ENCODE data around the gene MME. TPM values are rescaled to one million over a fixed set of nuclear protein-coding genes. Genes with fewer than 3 reads are reported as not detected.

Gene MME
- total and polyA plus RNA-seq, 3 donors from 2014 or later: 5.4 to 6.3 (median 5.5) TPM

- no peak overlapping the region for H3K4me3 ChIP-seq
- H3K9me3 ChIP-seq: no peaks in the 10 kb centered on the region
- WGBS, 2 donors: 77 to 86% methylated on average over 2 of the region's 2 CpGs
- intact Hi-C loops (cut with DNase I; ENCODE audit: low total_unique reads): no loop called here
- H3K4me1 ChIP-seq: no peaks in the 10 kb centered on the region
- DNase-seq: no peak
- no peaks in the 10 kb centered on the region for H3K27me3 ChIP-seq
- no peak for TF ChIP-seq POLR2A (IDR thresholded peaks at IDR 0.05)
- TF ChIP-seq CTCF (IDR thresholded peaks at IDR 0.05): no peak
- H3K36me3 ChIP-seq (ENCODE audit: low read depth, missing control alignments): no peaks in the 10 kb centered on the region
- no peak overlapping the region for H3K27ac ChIP-seq
Observed at GRCh38 chr3:155052470-155052869, 27.6 kb upstream of the MME start.

- H3K4me3 ChIP-seq: no peak overlapping the region
- H3K36me3 ChIP-seq (ENCODE audit: low read depth, missing control alignments): no peaks in the 10 kb centered on the region
- intact Hi-C loops (cut with DNase I; ENCODE audit: low total_unique reads): no loop called here
- H3K27ac ChIP-seq: no peak overlapping the region
- no peak for TF ChIP-seq POLR2A (IDR thresholded peaks at IDR 0.05)
- no peak for TF ChIP-seq CTCF (IDR thresholded peaks at IDR 0.05)
- WGBS, 2 donors: 71 to 83% methylated on average over 1 of the region's 1 CpG
- no peak for DNase-seq
- H3K4me1 ChIP-seq: no peaks in the 10 kb centered on the region
- no peaks in the 10 kb centered on the region for H3K9me3 ChIP-seq
- H3K27me3 ChIP-seq: no peaks in the 10 kb centered on the region
Observed at GRCh38 chr3:155053756-155054155, 26.4 kb upstream of the MME start.

GRCh38 chr3:155064920-155065319, 15.2 kb upstream of the MME start:
- H3K4me3 ChIP-seq: no peak overlapping the region
- intact Hi-C loops (cut with DNase I; ENCODE audit: low total_unique reads): no loop called here
- WGBS, 2 donors: 60 to 75% methylated on average over 1 of the region's 1 CpG
- TF ChIP-seq CTCF (IDR thresholded peaks at IDR 0.05): no peak
- TF ChIP-seq POLR2A (IDR thresholded peaks at IDR 0.05): no peak
- no peaks in the 10 kb centered on the region for H3K27me3 ChIP-seq
- no peaks in the 10 kb centered on the region for H3K9me3 ChIP-seq
- no peak overlapping the region for H3K27ac ChIP-seq
- DNase-seq: no peak
- no peaks in the 10 kb centered on the region for H3K36me3 ChIP-seq (ENCODE audit: low read depth, missing control alignments)
- no peaks in the 10 kb centered on the region for H3K4me1 ChIP-seq

- H3K4me1 ChIP-seq: no peaks in the 10 kb centered on the region
Observed at GRCh38 chr3:155065537-155065936, 14.6 kb upstream of the MME start.

More at GRCh38 chr3:155065537-155065936, 14.6 kb upstream of the MME start:
- intact Hi-C loops (cut with DNase I; ENCODE audit: low total_unique reads): no loop called here
- no peak overlapping the region for H3K27ac ChIP-seq
- no peaks in the 10 kb centered on the region for H3K27me3 ChIP-seq
- TF ChIP-seq CTCF (IDR thresholded peaks at IDR 0.05) (no peak), POLR2A (IDR thresholded peaks at IDR 0.05) (no peak)
- no peaks in the 10 kb centered on the region for H3K9me3 ChIP-seq
- no peaks in the 10 kb centered on the region for H3K36me3 ChIP-seq (ENCODE audit: low read depth, missing control alignments)
- no peak overlapping the region for H3K4me3 ChIP-seq
- no peak for DNase-seq
